GM12891 (cell line): Measurements from ENCODE around the gene ACSL5.
A peak's percentile ranks its signal among the peaks of the same experiment; 100 is the strongest.

Source experiments
- DNase-seq: peaks from one replicate; pipeline ENCODE4 v3.0.0; 2011; ENCODE audit warnings: low spot score; ENCODE audit not compliant: insufficient read length
- FAIRE-seq: peaks from 2 replicates; lab custom pipeline; 2011; peaks lifted over from hg19 to GRCh38; lab: Jason Lieb, UNC
- PAX5 ChIP-seq: IDR thresholded peaks from 2 replicates; pipeline ENCODE4 v1.6.1; 2011; ENCODE audit warnings: low read length, moderate library complexity, mild to moderate bottlenecking; ENCODE audit not compliant: insufficient read depth, severe bottlenecking
- POLR2A ChIP-seq: IDR thresholded peaks from 2 replicates; pipeline ENCODE4 v1.6.1; 2011; ENCODE audit warnings: low read depth, low read length, control low read depth
- POLR2AphosphoS5 ChIP-seq: IDR thresholded peaks from 2 replicates; pipeline ENCODE4 v1.6.1; 2011; ENCODE audit warnings: low read depth, low read length, control low read depth
- POU2F2 ChIP-seq: IDR thresholded peaks from 2 replicates; pipeline ENCODE4 v1.6.1; 2011; ENCODE audit warnings: low read depth, mild to moderate bottlenecking, control low read depth, low read length, moderate library complexity
- SPI1 ChIP-seq: IDR thresholded peaks from 2 replicates; pipeline ENCODE4 v1.6.1; 2011; ENCODE audit warnings: low read depth, low read length, control low read depth
- TAF1 ChIP-seq: IDR thresholded peaks from 2 replicates; pipeline ENCODE4 v1.6.1; 2011; ENCODE audit warnings: low read depth, low read length, control low read depth

Gene ACSL5

GRCh38 chr10:112429654-112430230 lies 55.8 kb downstream of the ACSL5 start:
- FAIRE-seq, result peak; percentile 31
- no peak for DNase-seq
- TF ChIP-seq POLR2AphosphoS5 (no peak), TAF1 (no peak), SPI1 (no peak), PAX5 (no peak), POLR2A (no peak), POU2F2 (no peak)

DNA sequence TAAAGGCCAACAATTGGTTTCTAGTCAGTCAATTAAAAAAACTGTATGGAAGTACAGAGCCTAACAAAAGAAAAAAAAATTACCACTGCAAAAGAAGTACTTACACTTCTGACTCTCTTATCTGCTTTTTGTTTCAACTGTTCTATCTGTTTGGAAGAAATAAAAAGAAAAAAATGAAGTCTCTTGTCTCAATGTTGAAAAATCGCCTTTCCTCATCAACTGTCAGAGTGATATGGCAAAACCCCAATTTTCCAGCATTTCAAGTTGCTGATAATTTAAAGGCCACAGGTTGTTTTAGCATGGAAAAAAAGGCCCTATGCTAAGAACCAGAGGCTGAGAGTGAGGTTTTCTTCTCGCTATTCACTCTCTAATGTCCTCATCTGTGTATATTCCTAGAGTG lies 59.2 kb downstream of the ACSL5 start:
- FAIRE-seq (no peak), DNase-seq (no peak)
- TF ChIP-seq TAF1, result no peak

DNA sequence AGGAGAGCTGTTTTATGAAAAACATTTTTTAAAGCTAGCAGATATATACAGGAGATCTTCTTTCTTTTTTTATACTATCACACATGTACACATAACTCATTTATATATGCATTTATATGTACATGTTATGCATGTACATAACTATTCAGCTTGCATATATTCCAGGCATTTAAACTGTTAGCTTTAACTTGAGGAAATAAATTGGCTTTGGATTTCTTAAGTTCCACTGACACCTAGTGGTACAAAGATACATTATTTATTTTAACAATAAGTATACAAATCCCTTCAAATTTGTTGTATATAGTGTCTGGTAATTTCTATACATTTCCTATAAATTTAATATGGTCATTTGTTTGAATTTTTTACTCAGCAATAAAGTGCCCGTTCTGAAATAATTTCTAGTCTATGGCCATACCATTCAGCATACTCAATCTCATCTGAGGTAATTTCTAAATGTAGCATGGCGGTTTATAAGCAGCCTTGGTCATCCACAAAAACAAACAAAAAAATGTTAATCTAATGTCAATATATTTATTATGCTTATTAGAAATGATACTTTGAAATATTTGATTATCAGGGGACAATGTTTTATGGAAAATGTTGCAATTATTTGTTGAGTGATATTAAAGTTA lies 61.2 kb downstream of the ACSL5 start:
- TF ChIP-seq POU2F2, result no peak
- TF ChIP-seq PAX5, result no peak
- no peak for TF ChIP-seq TAF1
- no peak for TF ChIP-seq POLR2A
- TF ChIP-seq POLR2AphosphoS5, result no peak
- TF ChIP-seq SPI1, result no peak
- DNase-seq (no peak), FAIRE-seq (no peak)

DNA sequence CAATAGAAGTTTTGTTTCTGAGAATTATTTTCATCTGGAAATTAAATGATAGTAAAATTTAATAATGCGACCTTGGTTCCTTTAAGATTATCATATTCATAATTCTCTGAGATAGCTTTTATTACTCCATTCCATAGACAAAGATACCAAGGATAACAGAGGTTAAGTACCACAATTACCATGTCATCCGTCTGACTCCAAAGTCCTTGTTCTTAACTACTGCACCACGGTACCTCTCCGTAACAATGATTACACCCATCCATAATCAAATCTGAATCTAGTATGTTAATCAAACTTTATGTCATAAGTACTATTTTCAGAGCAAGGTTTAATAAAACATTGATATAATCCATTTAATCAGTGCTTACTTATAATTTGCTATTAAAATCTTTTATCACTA lies 64.4 kb downstream of the ACSL5 start:
- FAIRE-seq (no peak), DNase-seq (no peak)
- no peak for TF ChIP-seq SPI1

GRCh38 chr10:112441520-112441919 lies 67.6 kb downstream of the ACSL5 start:
- no peak for FAIRE-seq
- TF ChIP-seq SPI1, result no peak
- DNase-seq, result no peak

DNA sequence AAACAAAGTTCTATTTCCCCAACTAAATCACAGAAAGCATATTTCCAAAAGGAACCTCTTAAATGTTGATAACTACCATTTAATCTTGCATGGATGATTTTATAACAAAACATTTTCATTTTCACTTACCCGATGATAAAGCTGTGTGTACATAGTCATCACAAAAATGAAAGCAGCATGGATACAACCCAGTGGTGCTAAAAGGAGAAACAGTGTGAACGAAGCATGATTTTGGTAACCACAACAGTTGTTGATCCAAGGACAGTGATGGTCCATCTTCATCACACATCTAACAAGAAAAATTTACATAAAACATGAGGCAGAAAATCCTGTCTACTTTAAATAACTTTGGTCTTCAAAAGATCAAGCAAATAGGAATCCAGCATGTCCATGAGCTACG lies 68.1 kb downstream of the ACSL5 start:
- no peak for TF ChIP-seq PAX5
- TF ChIP-seq POLR2A, result no peak
- FAIRE-seq (no peak), DNase-seq (no peak)

DNA sequence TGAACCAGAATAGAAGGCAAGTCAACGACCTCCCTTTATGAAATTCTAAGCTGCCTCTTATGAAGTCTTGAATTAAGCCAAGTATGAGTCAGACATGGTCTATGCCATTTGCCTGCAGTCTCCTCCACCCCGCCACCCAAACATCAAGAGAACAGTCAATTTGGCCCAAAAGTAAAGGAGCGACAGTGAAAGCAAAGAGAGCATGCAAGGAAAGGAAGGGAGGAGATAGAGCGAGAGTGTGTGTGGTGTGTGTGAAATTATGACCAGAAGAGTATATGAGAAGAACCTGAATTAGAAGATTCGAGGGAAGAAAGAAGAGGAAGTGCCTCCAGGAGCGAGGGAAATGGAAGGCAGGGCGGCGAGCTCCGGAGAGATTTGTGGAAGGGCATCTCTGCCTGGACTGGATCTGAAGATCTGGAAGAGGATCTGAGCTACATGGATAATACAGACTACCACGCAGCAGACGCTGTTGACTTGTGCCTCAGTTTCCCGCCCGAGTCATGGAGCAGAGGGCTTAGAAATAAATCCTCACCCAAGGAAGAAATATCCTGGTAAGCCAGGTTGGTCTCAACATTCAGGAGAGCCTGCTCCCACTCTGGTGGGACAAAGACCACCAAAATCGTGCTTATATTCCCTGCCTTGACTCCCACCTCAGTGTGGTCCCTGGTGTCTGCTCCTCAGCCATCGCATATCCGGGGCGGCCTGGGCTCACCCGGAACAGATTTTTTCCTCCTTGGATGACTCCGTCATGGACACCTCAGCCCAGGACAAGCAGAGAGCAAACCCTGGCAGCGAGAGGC lies 72.3 kb downstream of the ACSL5 start:
- FAIRE-seq (peak; percentile 51), DNase-seq (no peak)
- no peak for TF ChIP-seq POU2F2
- no peak for TF ChIP-seq PAX5
- TF ChIP-seq SPI1, result peak; percentile 87

GRCh38 chr10:112446855-112447619 lies 73.1 kb downstream of the ACSL5 start, which contains the start of the genes VTI1A and ZDHHC6:
Gene VTI1A (plus strand): TSS chr10:112447215. CDS start chr10:112447374, 159 bp downstream.
Gene ZDHHC6 (minus strand): TSS chr10:112446914. CDS start chr10:112445436, 1,478 bp downstream.
- peak; percentile 72 for FAIRE-seq

DNA sequence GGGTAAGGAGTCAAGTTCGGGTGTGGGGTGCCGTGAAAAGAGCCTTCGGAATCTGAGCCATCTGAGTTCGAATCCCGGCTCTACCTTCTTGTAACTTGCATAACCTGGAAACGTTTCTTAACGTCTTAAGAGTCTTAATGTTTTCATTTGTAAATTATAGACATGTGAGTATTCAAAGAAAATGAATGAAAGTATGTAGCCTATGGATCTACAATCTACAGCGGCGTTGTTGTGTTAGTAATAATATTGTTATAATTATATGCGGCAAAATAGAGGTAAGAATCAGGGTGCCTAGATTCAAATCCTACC lies 73.7 kb downstream of the ACSL5 start:
- peak; percentile 35 for FAIRE-seq
- TF ChIP-seq TAF1 (no peak), PAX5 (no peak), SPI1 (no peak), POU2F2 (no peak), POLR2A (no peak), POLR2AphosphoS5 (no peak)

More at GRCh38 chr10:112446855-112447619, 73.1 kb downstream of the ACSL5 start, which contains the start of the genes VTI1A and ZDHHC6:
- DNase-seq, result peak; percentile 60
- TF ChIP-seq POLR2AphosphoS5, result peak; percentile 88
- TF ChIP-seq TAF1, result peak; percentile 77
- TF ChIP-seq PAX5, result no peak
- peak; percentile 91 for TF ChIP-seq POLR2A
- TF ChIP-seq POU2F2, result no peak
- no peak for TF ChIP-seq SPI1

DNA sequence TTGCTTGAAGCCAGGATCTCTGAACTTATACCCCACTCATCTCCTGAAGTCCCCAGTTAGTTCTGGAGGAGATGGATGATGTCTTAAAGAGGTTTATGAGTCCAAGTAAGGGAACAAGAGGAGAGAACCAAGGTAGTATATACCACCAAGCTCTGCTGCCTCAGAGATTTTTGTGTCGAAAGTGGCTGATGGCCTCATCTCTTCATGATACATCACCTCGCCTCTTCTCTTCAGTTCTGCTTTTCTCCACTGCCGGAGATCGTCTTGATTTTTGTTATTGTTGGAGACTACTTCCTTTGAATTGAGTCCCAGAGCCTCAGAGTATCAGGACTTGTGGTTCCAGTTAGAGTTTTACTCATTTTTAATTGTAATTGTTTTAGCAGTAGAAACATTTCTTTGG lies 75.0 kb downstream of the ACSL5 start:
- no peak for DNase-seq
- FAIRE-seq, result no peak
- TF ChIP-seq POLR2A (no peak), POU2F2 (no peak), TAF1 (no peak), SPI1 (no peak), PAX5 (no peak), POLR2AphosphoS5 (no peak)

More for the DNA sequence above, 73.7 kb downstream of the ACSL5 start:
- DNase-seq, result no peak
